GOT3 (cell line): ENCODE results near the gene PDE4D.
"Not testable (repeated sequence)": the region's sequence is repeated elsewhere in the genome, so short reads cannot be mapped to it uniquely, and the experiment has no call there.

Source experiments
- DNase-seq: peaks from one replicate; lab custom pipeline; 2025; ENCODE audit warnings: mixed read lengths; lab: John Stamatoyannopoulos, UW

Gene PDE4D

DNA sequence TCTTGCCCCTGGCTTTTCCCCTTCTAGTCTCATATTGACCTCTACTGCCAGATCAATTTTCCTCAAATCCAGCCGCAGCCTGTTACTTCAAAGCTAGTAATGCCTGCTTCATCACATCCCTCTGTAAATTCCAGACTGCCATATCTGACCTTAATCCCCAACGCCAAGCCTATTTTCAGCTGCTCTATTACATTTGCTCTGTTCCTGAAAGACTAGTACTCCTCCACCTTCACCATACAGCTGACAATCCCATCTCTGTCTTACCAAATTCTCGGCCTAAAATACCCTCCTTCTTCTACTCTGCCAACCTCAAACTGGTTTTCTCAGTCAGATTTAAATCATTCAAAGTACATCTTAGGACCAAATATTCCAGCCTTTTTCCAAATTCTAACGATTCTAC, 890.4 kb downstream of the PDE4D start:
- DNase-seq, result no peak

- no peak for DNase-seq
Observed at GRCh38 chr5:59002162-59002825, 891.2 kb downstream of the PDE4D start.

DNA sequence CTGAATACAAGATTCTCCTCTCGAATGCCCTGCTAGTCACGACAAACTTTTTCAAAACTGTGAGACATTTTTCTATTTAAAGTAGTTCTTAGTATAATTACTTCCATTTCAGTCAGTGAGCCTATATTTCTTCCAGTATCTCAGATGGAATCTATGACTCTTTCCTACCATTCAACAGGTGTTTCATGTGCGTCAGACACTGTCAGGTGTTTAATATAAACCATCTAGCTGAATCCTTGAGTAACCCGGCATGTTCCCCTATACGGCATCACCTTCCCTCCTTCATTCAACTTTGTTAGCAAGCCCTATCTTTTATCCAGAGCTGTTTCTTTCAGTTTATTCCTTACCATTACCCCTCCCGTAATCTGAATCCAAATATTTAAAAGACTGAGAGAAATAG, 891.8 kb downstream of the PDE4D start:
- no peak for DNase-seq

DNA sequence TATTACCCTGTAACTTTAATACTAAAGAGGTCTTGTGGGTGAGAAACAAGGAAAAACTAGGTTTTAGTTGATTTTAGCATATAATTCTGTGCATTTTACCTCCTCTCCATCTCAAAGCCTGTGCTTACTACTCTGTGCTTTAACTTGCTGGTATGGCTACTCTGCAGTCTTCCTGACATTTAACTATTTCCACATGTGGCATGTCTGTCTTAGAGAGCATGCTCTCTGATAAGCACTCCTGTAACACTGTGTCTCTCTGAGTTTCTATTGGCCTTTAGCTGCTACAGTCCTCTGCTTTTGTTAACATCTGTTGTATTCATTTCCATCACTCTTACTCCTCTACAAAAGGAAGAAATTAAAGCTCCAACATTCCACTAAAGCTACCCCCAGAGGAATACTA, 892.4 kb downstream of the PDE4D start:
- DNase-seq, result no peak

GRCh38 chr5:59000211-59000610, 893.3 kb downstream of the PDE4D start:
- no peak for DNase-seq

- DNase-seq, result no peak
Observed at GRCh38 chr5:58999804-59000203, 893.7 kb downstream of the PDE4D start.

DNA sequence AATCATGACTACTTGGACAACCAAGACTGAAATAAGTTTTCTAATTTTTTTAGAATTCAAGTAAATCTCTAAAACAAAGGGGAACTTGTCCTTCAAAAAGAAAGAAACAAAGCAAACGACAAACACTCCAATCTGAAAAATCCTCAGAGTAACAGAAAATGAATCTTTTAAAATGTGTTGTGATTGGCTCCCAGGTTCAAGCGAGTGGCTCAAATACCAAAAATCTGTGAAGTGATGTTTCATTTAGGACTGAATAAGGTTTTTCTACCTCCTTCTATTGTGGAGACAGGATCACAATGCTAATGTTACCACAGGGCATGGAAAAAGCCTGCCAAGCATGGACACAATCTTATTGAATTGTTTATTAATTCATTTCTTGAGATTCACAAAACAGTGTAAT, 895.0 kb downstream of the PDE4D start:
- no peak for DNase-seq

- DNase-seq, result not testable (repeated sequence)
Observed at GRCh38 chr5:58995779-58996178, 897.7 kb downstream of the PDE4D start.

GRCh38 chr5:58993461-58993860, 900.1 kb downstream of the PDE4D start:
- DNase-seq, result no peak

- no peak for DNase-seq
Observed at GRCh38 chr5:58988938-58989337, 904.6 kb downstream of the PDE4D start.

DNA sequence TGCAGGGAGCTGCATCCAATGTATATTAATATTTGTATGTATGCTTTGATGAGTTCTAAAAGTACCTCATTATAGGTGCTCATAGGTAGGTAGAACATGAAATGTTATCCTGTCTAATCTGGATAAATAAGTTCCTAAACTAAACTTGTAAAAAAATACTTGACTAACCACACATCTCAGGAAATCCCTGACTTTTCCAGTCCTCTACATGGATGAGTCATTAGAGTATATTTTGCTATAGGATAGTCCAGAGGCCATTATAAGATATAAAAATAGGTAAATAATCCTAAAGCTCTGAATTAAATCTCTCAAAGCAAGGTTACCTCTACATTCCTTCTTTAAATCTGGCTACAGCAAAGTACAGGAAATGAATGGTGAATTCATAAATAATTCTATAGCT, 906.3 kb downstream of the PDE4D start:
- no peak for DNase-seq

GRCh38 chr5:58986281-58986680, 907.2 kb downstream of the PDE4D start:
- DNase-seq, result no peak

DNA sequence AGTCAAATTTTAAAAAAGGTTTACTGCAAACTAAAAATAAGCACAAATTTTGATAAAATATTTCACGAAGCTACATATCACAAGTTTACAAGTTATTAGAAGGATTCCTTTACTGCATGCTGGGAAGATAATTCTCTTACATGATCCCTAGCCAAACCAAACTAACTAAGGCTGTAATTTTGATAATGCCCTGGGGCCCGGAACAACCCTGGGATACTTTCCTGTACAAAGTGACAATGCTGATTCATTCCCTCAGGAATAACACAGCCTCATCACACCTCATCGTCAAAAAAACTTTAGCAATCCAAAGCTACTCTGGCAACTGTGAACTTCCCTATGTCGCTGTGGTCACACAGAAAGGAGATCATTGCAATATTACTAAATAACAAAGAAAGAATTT, 907.8 kb downstream of the PDE4D start:
- no peak for DNase-seq

DNA sequence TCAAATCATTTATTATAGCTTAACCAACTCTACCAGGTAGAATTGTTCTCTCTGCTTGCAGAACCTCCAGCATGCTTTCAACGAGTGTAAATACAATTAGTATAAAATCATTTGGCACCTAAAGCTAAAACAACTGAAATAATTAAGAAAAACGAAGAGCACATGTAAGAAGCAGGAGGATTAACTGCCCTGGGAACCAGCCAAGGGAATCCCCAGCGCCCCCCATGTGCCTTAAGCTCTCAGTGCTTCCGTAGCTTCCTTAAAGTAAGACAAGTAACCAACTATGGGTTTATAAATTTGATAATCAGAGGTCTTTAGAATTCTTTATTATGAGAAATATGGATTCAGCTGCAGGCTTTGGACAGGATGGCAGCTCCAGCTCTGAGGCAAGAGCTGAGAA, 908.2 kb downstream of the PDE4D start:
- DNase-seq, result no peak

DNA sequence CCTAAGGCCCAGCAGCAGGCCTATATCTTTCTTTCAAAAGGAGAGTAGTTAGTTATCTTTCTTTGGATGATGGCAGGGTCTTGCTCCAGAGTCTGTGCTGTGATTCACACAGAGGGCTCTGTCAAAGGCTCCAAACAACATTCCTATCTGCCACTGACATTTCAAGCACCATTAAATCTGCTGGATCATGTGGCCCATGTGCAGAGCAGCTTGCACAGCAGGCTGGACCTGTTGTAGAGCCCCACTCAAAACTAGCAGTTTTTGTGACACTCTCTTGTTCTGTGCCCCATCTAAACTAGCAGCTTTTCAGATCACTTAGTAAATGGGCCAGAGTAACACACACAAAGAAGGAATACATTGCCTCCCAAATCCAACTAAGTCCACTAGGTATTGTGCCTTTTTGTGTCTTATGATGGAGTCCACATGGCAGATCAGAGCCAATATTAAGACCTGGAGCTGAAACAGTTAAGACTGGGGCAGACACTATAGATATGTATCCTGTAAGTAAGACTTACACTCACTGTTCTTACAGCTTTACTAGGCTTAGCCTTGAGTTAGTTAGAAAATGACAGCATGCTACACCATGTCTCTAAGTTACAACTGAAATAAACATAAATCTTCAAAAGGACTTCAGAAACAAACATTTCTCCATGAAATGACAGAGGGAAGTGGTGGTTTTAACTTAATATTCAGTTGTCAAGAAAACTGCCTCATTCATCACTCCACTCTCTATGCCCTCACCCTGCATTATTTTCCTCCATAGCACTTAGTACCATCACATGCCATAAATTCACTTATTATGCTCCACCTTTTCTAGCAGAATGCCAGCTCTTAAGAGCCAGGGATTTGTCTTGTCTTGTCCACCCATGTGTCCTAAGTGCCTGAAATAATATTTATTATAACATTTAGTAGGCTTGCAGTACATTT, 909.7 kb downstream of the PDE4D start:
- no peak for DNase-seq

DNA sequence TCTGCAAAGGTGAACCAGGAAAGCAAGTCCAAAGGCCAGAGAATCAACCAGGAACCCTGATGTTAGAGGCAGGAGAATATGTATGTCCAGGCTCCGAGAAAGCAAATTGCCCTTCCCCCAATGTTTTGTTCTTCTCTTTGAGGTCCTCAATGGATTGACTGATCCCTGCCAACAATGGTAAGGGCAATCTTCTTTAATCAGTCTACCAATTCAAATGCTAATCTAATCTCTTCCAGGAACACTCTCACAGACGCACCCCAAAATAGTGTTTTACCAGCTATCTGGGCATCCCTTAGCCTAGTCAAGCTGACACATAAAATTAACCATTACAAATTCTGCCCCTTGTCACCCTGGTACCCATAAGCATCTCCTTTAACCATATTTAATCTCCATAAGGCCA, 912.6 kb downstream of the PDE4D start:
- DNase-seq, result no peak

GRCh38 chr5:58979090-58979489, 914.4 kb downstream of the PDE4D start:
- no peak for DNase-seq

- no peak for DNase-seq
Observed at GRCh38 chr5:58974601-58975000, 918.9 kb downstream of the PDE4D start.

- no peak for DNase-seq
Observed at GRCh38 chr5:58974083-58974482, 919.4 kb downstream of the PDE4D start.

DNA sequence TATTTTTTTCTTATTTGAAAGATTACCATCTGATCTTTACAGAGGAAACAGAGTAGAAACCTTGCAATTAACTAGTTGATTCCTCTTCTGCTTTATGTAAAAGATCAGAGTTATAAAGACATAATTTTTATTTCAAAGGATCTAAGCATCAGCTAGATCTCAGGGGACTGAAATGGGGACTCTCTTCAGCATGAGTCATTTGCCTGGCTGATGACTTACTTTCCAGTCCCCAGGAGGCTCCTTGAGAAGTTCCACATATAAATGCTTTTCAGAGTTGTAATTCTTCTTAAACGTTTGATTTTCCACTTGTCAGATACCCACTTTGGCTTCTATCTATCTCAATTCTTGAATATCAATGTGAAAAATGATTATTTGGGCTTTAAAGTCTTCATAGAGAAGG, 921.2 kb downstream of the PDE4D start:
- DNase-seq, result no peak

- no peak for DNase-seq
Observed at GRCh38 chr5:58970766-58971165, 922.8 kb downstream of the PDE4D start.

GRCh38 chr5:58969795-58970194, 923.7 kb downstream of the PDE4D start:
- DNase-seq, result no peak

- no peak for DNase-seq
Observed at GRCh38 chr5:58969253-58969652, 924.3 kb downstream of the PDE4D start.
